Gastroesophageal sphincter (tissue), 4 donors: ENCODE data around the gene IDUA. TPM values are rescaled to one million over a fixed set of nuclear protein-coding genes. Genes with fewer than 3 reads are reported as not detected.

Experiments
- ATAC-seq: fragments of 150-250 bp; one replicate; pipeline ENCODE4 v1.9.1; 2016; ENCODE audit warnings: mild to moderate bottlenecking, moderate library complexity
- H3K27ac ChIP-seq, 4 donors: fragments of 200-600 bp; sonication (generic) in 3 of 4; 1 replicate in 3 of 4; 2 replicates in 1 of 4; pipeline ENCODE4 v1.5.1; 2016 to 2019
- H3K27me3 ChIP-seq: fragments of 200-600 bp; sonication (generic); one replicate; pipeline ENCODE4 v1.5.1; 2019
- H3K36me3 ChIP-seq, 2 donors: fragments of 200-600 bp; sonication (generic); one replicate each; pipeline ENCODE4 v1.5.1; 2019; ENCODE audit warnings: control low read depth in 1 of 2
- H3K4me1 ChIP-seq, 3 donors: fragments of 200-600 bp; sonication (generic); 1 replicate in 2 of 3; 2 replicates in 1 of 3; pipeline ENCODE4 v1.5.1; 2016 to 2019; ENCODE audit warnings: control low read depth in 2 of 3
- H3K4me3 ChIP-seq, 2 donors: fragments of 200-600 bp; sonication (generic); one replicate each; pipeline ENCODE4 v1.5.1; 2019; ENCODE audit warnings: mild to moderate bottlenecking in 1 of 2, moderate library complexity in 1 of 2
- H3K9me3 ChIP-seq, 3 donors: fragments of 200-600 bp; sonication (generic); one replicate each; pipeline ENCODE4 v1.5.1; 2017 to 2019; ENCODE audit warnings: control low read depth in 2 of 3
- EP300 ChIP-seq: sonication (generic); formaldehyde crosslinking; IDR thresholded peaks from one replicate; pipeline ENCODE4 v1.6.1; 2017; ENCODE audit warnings: antibody characterized with exemption, mild to moderate bottlenecking
- POLR2A ChIP-seq, 2 donors: fragments of 450-650 bp; IDR thresholded peaks; one replicate each; pipeline ENCODE4 v1.6.1; 2017; ENCODE audit warnings: antibody characterized with exemption in 2 of 2, mild to moderate bottlenecking in 2 of 2, moderate library complexity in 1 of 2
- POLR2AphosphoS5 ChIP-seq: sonication (generic); formaldehyde crosslinking; IDR thresholded peaks from one replicate; pipeline ENCODE4 v1.6.1; 2017; ENCODE audit warnings: antibody characterized with exemption
- WGBS, 2 donors: methylation state at CpG; one replicate each; pipeline ENCODE4 v1.1.5; 2018; ENCODE audit warnings: low coverage in 1 of 2; 5-methylcytosine and 5-hydroxymethylcytosine counted together
- total RNA-seq, 4 donors: library from RNA; depleted of rRNA; stranded (reverse); fragments of >200 nt; gene quantifications; one replicate each; pipeline ENCODE4 v1.1.0, GENCODE V29; 2016
- TF ChIP-seq, protein P1 (sequence below), 4 experiments: fragments of 200-600 bp in 2 of 4; fragments of 450-650 bp in 2 of 4; sonication (generic) in 1 of 4; IDR thresholded peaks; one replicate each; pipeline ENCODE4 v1.5.1; 2017 to 2019; ENCODE audit warnings: antibody characterized with exemption in 4 of 4, mild to moderate bottlenecking in 2 of 4, moderate library complexity in 2 of 4

Gene IDUA
- total RNA-seq, 4 donors from 2014 or later = 4.6 to 15.1 (median 12.2) TPM

DNA sequence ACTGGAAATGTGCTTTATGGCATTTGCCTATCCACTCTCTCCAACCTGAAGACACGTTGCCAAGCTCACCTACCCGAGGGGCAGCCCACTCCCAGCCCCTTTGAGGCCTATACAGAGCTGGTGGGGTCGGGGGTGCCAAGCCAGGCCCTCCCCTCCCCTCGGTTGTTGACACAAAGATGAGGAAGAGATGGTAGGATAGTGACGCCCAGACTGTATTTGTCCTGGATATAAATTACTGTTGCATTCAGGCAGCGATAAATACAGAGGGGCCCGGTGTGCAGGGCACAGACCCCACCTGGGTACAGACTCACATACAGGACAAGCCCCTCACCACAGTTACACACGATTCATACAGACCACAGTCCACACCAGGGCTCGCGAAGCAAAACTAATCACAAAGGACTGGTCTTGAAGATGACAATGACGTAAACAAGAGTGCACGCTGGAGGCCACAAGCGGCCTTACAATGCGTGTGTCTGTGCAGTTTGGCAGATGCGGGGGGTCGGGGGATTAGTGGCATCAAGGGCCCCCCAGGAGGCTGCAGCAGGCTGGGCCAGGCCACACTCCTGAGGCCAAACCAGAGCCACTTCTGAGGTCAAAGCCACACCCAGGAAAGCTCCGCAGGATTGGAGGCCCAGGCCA, 28.0 kb upstream of the IDUA start:
- Histone ChIP-seq H3K4me3 (no peak overlapping the region), H3K27me3 (no peaks in the 10 kb centered on the region), H3K9me3 (no peaks in the 10 kb centered on the region), H3K4me1 (no peaks in the 10 kb centered on the region), H3K36me3 (peaks cover 0 to 99% of the 10 kb centered on the region in 2 donors), H3K27ac (no peak overlapping the region)
- no peak for ATAC-seq
- TF ChIP-seq, protein P1, sequence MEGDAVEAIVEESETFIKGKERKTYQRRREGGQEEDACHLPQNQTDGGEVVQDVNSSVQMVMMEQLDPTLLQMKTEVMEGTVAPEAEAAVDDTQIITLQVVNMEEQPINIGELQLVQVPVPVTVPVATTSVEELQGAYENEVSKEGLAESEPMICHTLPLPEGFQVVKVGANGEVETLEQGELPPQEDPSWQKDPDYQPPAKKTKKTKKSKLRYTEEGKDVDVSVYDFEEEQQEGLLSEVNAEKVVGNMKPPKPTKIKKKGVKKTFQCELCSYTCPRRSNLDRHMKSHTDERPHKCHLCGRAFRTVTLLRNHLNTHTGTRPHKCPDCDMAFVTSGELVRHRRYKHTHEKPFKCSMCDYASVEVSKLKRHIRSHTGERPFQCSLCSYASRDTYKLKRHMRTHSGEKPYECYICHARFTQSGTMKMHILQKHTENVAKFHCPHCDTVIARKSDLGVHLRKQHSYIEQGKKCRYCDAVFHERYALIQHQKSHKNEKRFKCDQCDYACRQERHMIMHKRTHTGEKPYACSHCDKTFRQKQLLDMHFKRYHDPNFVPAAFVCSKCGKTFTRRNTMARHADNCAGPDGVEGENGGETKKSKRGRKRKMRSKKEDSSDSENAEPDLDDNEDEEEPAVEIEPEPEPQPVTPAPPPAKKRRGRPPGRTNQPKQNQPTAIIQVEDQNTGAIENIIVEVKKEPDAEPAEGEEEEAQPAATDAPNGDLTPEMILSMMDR (IDR thresholded peaks at IDR 0.05) = no peak
- TF ChIP-seq POLR2AphosphoS5 = no peak
- no peak for TF ChIP-seq POLR2A (IDR thresholded peaks at IDR 0.05)
- TF ChIP-seq EP300 = no peak
- WGBS, 2 donors = 62% methylated on average over 3 of the region's 17 CpGs; no CpG with 5 or more reads in 1 of the 2 donors

DNA sequence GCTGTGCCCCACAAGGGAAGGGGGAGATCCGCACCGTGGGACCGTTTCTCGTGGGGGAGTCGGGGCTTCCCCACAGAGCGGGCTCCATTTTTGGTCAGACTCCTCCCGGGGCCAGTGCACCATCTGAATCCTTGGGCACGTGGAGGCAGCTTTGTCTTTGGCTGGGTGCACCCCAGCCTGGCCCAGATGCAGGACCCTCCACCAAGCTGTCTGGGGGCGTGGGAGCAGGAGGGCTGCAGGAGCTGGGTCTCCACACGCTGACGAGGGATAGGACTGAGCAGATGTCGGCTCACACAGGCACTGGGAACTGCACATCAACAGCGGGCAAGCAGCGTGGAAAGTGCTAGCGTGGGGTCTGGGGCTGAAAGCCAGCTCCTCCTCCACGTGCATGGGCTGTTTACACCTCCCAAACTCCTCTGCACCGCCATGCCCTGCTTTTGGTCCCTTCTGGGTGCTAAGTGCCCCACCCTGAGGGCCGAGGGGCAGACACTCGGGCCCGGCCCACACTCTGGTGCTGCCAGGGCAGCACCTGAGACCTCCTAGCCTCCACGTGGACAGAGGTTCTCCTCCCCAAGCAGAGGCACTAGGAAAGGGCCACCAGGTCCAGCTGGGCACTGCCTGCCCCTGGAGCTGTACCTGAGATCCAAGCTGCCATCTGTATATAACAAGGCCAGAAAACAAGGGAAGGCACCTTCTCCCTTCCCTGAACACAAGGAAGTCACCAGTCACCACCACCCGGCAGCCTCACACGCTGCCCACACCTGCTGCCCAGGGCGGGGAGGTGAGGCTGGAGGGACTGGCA, 27.3 kb upstream of the IDUA start:
- TF ChIP-seq POLR2A (IDR thresholded peaks at IDR 0.05) = no peak
- TF ChIP-seq, protein P1 (IDR thresholded peaks at IDR 0.05) = no peak
- no peak for TF ChIP-seq EP300
- no peak for TF ChIP-seq POLR2AphosphoS5
- Histone ChIP-seq H3K4me1 (no peaks in the 10 kb centered on the region), H3K27me3 (no peaks in the 10 kb centered on the region), H3K9me3 (no peaks in the 10 kb centered on the region), H3K27ac (no peak overlapping the region), H3K36me3 (peaks cover 0 to 99% of the 10 kb centered on the region in 2 donors), H3K4me3 (no peak overlapping the region)
- ATAC-seq = no peak
- 100% methylated on average over 2 of the region's 24 CpGs; no CpG with 5 or more reads in 1 of the 2 donors for WGBS, 2 donors

DNA sequence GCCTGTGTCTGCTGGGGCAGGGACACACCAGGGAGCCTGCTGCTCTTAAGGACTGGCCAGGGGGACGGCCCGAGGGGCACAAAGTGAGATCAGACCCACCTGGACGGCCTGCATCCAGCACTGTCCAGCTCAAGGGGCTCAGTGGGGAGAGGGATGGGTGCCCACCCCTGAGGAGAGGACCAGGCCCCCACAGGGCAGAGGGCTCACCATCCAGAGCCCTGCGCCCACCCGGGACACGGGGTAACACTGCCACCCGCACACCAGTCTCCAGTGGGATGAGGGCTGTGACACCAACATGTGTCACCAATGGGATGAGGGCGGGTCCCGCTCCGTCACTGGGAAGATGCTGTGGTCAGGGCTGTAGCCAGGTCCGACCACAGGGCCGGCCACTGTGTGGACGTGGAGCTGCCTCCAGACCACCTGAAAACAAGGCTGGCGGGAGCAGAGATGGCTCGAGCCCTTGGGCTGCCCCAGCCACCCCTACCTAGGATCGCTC, 26.7 kb upstream of the IDUA start:
- Histone ChIP-seq H3K9me3 (no peaks in the 10 kb centered on the region), H3K4me1 (no peaks in the 10 kb centered on the region), H3K36me3 (peaks cover 0 to 99% of the 10 kb centered on the region in 2 donors), H3K4me3 (no peak overlapping the region), H3K27me3 (no peaks in the 10 kb centered on the region), H3K27ac (no peak overlapping the region)
- no peak for TF ChIP-seq EP300
- TF ChIP-seq, protein P1 (IDR thresholded peaks at IDR 0.05) = no peak
- TF ChIP-seq POLR2A (IDR thresholded peaks at IDR 0.05) = no peak
- no peak for TF ChIP-seq POLR2AphosphoS5
- no peak for ATAC-seq
- WGBS, 2 donors = no CpG with 5 or more reads among the region's 16 CpGs

DNA sequence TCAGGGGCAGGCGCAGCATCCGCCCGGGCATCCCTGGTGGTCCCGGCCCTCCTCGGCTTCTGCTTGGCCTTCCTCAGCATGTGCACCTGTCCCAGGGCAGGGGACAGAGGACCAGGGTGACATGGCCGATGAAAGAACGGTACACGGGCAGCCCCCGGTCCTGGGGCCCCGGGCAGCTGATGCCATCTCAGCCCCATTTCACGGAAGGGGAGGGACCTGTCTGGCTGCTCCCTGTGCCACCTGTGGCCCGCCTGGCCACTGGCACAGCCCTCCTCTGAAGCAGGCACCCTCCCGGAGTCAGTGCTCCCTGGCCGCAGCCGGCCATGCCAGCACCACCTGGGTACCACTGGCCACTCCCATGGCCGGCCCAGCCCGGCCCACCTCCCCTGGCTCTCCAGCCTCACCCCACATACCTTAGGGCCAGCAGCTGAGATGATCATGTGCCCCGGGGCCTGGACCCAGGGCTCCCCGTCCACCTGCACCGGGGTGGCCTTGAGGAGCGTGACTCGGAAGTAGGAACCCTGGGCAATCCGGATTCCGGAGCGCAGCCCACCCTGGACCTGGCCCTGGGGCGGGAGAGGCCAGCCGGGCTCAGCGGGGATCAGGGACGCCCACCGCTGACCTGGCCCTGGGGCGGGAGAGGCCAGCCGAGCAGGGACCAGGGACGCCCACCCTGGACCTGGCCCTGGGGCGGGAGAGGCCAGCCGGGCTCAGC, 26.1 kb upstream of the IDUA start:
- no CpG with 5 or more reads among the region's 35 CpGs for WGBS, 2 donors
- TF ChIP-seq POLR2AphosphoS5 = no peak
- TF ChIP-seq, protein P1 (IDR thresholded peaks at IDR 0.05) = no peak
- no peak for TF ChIP-seq POLR2A (IDR thresholded peaks at IDR 0.05)
- no peak for TF ChIP-seq EP300
- H3K36me3 ChIP-seq = peaks cover 0 to 99% of the 10 kb centered on the region in 2 donors
- H3K4me3 ChIP-seq = no peak overlapping the region
- no peak overlapping the region for H3K27ac ChIP-seq
- no peaks in the 10 kb centered on the region for H3K27me3 ChIP-seq
- no peaks in the 10 kb centered on the region for H3K4me1 ChIP-seq
- no peaks in the 10 kb centered on the region for H3K9me3 ChIP-seq
- ATAC-seq = no peak
